Neural cell (in vitro differentiated cells): ENCODE measurements around the gene MORN4.

Experiments used
- EP300 ChIP-seq: fragments of 450-650 bp; conservative IDR thresholded peaks from 2 replicates; pipeline ENCODE4 v1.6.1; 2014; ENCODE audit warnings: antibody characterized with exemption, mild to moderate bottlenecking, moderate library complexity; ENCODE audit not compliant: poor library complexity, severe bottlenecking
- EZH2 ChIP-seq: fragments of 200-600, 300-800 bp; shearing (Covaris generic), sonication (generic); IDR thresholded peaks from 2 replicates; pipeline ENCODE4 v1.6.1; 2014; ENCODE audit warnings: antibody characterized with exemption, low read length, borderline replicate concordance, mild to moderate bottlenecking; ENCODE audit not compliant: insufficient read depth, poor library complexity, severe bottlenecking
- POLR2AphosphoS5 ChIP-seq: IDR thresholded peaks from 2 replicates; pipeline ENCODE4 v1.6.1; 2012
- RAD21 ChIP-seq: fragments of 450-650 bp; conservative IDR thresholded peaks from 2 replicates; pipeline ENCODE4 v1.6.1; 2014; ENCODE audit warnings: antibody characterized with exemption, mild to moderate bottlenecking, moderate library complexity
- SMC3 ChIP-seq: fragments of 450-650 bp; conservative IDR thresholded peaks from 2 replicates; pipeline ENCODE4 v1.6.1; 2014; ENCODE audit warnings: antibody characterized with exemption, mild to moderate bottlenecking, moderate library complexity; ENCODE audit not compliant: poor library complexity
- TAF1 ChIP-seq: IDR thresholded peaks from 2 replicates; pipeline ENCODE4 v1.6.1; 2012; ENCODE audit warnings: low read depth
- TF ChIP-seq, protein P1 (sequence below): fragments of 450-650 bp; IDR thresholded peaks from 2 replicates; pipeline ENCODE4 v1.5.1; 2014; ENCODE audit warnings: antibody characterized with exemption, mild to moderate bottlenecking, moderate library complexity; ENCODE audit not compliant: poor library complexity, severe bottlenecking
- TF ChIP-seq, protein P2 (sequence below): IDR thresholded peaks from 2 replicates; pipeline ENCODE4 v1.6.1; 2012; ENCODE audit warnings: borderline replicate concordance

GRCh38 chr10:97575127-97575668 is 58.1 kb downstream of the MORN4 start:
- TF ChIP-seq EZH2 (no peak), RAD21 (no peak), POLR2AphosphoS5 (no peak), EP300 (no peak), SMC3 (no peak), TAF1 (no peak)
- TF ChIP-seq, protein P1, sequence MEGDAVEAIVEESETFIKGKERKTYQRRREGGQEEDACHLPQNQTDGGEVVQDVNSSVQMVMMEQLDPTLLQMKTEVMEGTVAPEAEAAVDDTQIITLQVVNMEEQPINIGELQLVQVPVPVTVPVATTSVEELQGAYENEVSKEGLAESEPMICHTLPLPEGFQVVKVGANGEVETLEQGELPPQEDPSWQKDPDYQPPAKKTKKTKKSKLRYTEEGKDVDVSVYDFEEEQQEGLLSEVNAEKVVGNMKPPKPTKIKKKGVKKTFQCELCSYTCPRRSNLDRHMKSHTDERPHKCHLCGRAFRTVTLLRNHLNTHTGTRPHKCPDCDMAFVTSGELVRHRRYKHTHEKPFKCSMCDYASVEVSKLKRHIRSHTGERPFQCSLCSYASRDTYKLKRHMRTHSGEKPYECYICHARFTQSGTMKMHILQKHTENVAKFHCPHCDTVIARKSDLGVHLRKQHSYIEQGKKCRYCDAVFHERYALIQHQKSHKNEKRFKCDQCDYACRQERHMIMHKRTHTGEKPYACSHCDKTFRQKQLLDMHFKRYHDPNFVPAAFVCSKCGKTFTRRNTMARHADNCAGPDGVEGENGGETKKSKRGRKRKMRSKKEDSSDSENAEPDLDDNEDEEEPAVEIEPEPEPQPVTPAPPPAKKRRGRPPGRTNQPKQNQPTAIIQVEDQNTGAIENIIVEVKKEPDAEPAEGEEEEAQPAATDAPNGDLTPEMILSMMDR: no peak
- TF ChIP-seq, protein P2, sequence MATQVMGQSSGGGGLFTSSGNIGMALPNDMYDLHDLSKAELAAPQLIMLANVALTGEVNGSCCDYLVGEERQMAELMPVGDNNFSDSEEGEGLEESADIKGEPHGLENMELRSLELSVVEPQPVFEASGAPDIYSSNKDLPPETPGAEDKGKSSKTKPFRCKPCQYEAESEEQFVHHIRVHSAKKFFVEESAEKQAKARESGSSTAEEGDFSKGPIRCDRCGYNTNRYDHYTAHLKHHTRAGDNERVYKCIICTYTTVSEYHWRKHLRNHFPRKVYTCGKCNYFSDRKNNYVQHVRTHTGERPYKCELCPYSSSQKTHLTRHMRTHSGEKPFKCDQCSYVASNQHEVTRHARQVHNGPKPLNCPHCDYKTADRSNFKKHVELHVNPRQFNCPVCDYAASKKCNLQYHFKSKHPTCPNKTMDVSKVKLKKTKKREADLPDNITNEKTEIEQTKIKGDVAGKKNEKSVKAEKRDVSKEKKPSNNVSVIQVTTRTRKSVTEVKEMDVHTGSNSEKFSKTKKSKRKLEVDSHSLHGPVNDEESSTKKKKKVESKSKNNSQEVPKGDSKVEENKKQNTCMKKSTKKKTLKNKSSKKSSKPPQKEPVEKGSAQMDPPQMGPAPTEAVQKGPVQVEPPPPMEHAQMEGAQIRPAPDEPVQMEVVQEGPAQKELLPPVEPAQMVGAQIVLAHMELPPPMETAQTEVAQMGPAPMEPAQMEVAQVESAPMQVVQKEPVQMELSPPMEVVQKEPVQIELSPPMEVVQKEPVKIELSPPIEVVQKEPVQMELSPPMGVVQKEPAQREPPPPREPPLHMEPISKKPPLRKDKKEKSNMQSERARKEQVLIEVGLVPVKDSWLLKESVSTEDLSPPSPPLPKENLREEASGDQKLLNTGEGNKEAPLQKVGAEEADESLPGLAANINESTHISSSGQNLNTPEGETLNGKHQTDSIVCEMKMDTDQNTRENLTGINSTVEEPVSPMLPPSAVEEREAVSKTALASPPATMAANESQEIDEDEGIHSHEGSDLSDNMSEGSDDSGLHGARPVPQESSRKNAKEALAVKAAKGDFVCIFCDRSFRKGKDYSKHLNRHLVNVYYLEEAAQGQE: no peak
